ENCODE results near the gene CASQ2.

DNA sequence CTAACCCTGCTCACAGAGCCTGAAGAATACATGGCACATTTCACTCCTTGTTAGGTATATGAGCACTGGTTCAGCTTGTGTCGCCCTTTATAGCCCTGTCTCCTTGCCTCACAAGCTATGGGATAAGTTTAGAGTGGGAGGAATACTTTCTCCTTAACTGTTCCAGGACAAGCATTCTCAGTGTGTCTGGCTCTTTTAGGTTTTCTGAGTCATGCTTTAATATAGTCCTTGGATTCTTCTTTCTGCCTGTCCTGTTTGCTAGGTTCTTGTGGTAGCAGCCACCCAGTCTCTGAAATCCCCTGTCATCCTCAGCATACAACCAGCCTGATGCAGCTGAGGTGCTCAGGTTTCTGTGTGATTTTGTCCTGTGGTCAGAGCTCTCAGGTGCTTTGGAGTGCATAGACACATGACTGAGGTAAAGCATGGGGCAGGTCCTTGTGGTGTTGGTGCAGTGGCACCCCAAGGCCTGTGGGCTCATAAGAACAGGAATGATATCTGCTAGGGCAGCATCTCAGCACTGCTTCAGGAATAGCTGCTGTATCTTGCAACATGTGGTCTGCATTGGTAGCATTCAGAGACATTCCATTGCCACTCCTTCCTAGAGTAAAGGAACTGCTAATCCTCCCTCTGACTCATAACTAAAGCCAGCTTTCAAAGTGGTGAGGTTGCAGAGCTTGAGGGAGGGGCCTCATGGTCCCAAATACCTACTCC lies 14.2 kb upstream of the CASQ2 start:
- TF ChIP-seq POLR2A (IDR thresholded peaks at IDR 0.05) = no peak
- TF ChIP-seq, protein P1, sequence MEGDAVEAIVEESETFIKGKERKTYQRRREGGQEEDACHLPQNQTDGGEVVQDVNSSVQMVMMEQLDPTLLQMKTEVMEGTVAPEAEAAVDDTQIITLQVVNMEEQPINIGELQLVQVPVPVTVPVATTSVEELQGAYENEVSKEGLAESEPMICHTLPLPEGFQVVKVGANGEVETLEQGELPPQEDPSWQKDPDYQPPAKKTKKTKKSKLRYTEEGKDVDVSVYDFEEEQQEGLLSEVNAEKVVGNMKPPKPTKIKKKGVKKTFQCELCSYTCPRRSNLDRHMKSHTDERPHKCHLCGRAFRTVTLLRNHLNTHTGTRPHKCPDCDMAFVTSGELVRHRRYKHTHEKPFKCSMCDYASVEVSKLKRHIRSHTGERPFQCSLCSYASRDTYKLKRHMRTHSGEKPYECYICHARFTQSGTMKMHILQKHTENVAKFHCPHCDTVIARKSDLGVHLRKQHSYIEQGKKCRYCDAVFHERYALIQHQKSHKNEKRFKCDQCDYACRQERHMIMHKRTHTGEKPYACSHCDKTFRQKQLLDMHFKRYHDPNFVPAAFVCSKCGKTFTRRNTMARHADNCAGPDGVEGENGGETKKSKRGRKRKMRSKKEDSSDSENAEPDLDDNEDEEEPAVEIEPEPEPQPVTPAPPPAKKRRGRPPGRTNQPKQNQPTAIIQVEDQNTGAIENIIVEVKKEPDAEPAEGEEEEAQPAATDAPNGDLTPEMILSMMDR (IDR thresholded peaks at IDR 0.05) = no peak
